ENCODE results near the gene STAC3. TPM values are rescaled to one million over a fixed set of nuclear protein-coding genes. Genes with fewer than 3 reads are reported as not detected.

STAC3 gene
- total and polyA plus RNA-seq, 4 donors: 0.19 to 1.3 (median 0.96) TPM

- DNase-seq (ENCODE audit: low spot score): no peak
- no peaks in the 10 kb centered on the region for H3K9me3 ChIP-seq (ENCODE audit: control insufficient read depth in 4 of 4, low read length in 3 of 4)
- TF ChIP-seq ZBTB33 (IDR thresholded peaks at IDR 0.05): no peak
- no peak for TF ChIP-seq HNF4A (conservative IDR thresholded peaks at IDR 0.05)
- no peak for TF ChIP-seq NR2F2 (IDR thresholded peaks at IDR 0.05)
- no peak for TF ChIP-seq YY1 (IDR thresholded peaks at IDR 0.05)
- no peak for TF ChIP-seq SP1 (IDR thresholded peaks at IDR 0.05)
- TF ChIP-seq TAF1 (conservative IDR thresholded peaks at IDR 0.05): no peak
- TF ChIP-seq JUND (IDR thresholded peaks at IDR 0.05): no peak
- no peak for TF ChIP-seq RAD21 (IDR thresholded peaks at IDR 0.05)
- TF ChIP-seq CTCF (IDR thresholded peaks at IDR 0.05; ENCODE audit: low read depth, low read length, missing input control): no peak
- no peak for TF ChIP-seq REST (IDR thresholded peaks at IDR 0.05)
- TF ChIP-seq GABPA (IDR thresholded peaks at IDR 0.05 in 1 of 2, conservative IDR thresholded peaks at IDR 0.05 in 1 of 2): no peak
- no peak for TF ChIP-seq FOXA1 (IDR thresholded peaks at IDR 0.05)
- TF ChIP-seq ATF3 (IDR thresholded peaks at IDR 0.05): no peak
- no peak for TF ChIP-seq RXRA (IDR thresholded peaks at IDR 0.05)
- TF ChIP-seq EGR1 (IDR thresholded peaks at IDR 0.05; ENCODE audit: low read depth in 2 of 2): no peak
- no peak for TF ChIP-seq MAX (IDR thresholded peaks at IDR 0.05)
- TF ChIP-seq HNF4G (IDR thresholded peaks at IDR 0.05): no peak
- no peak overlapping the region for H3K27ac ChIP-seq (ENCODE audit: low read depth in 1 of 2, low read length in 2 of 2)
- WGBS: 96% methylated on average over 28 of the region's 28 CpGs
- no peak overlapping the region for H3K4me3 ChIP-seq (ENCODE audit: low read depth in 1 of 3, low read length in 3 of 3)
- H3K4me1 ChIP-seq (ENCODE audit: control insufficient read depth in 4 of 4, insufficient read depth in 4 of 4, low read length in 3 of 4): no peaks in the 10 kb centered on the region
- H3K36me3 ChIP-seq (ENCODE audit: control insufficient read depth in 4 of 4, insufficient read depth in 3 of 4, low read depth in 1 of 4, low read length in 3 of 4): peaks cover 52 to 94% (median 72%) of the 10 kb centered on the region in 4 donors
- no peak overlapping the region for H3K9ac ChIP-seq (ENCODE audit: low read depth in 1 of 2, low read length in 2 of 2)
- no peaks in the 10 kb centered on the region for H3K27me3 ChIP-seq (ENCODE audit: control insufficient read depth in 4 of 4, insufficient read depth in 4 of 4, low read length in 3 of 4)
These were observed 47.8 kb downstream of the STAC3 start for GRCh38 chr12:57203201-57203600.

GRCh38 chr12:57202321-57202720 lies 48.7 kb downstream of the STAC3 start:
- no peak overlapping the region for H3K4me3 ChIP-seq (ENCODE audit: low read depth in 1 of 3, low read length in 3 of 3)
- H3K4me1 ChIP-seq (ENCODE audit: control insufficient read depth in 4 of 4, insufficient read depth in 4 of 4, low read length in 3 of 4): no peaks in the 10 kb centered on the region
- H3K9me3 ChIP-seq (ENCODE audit: control insufficient read depth in 4 of 4, low read length in 3 of 4): no peaks in the 10 kb centered on the region
- WGBS: 94% methylated on average over 19 of the region's 19 CpGs
- peaks cover 56 to 94% (median 74%) of the 10 kb centered on the region in 4 donors for H3K36me3 ChIP-seq (ENCODE audit: control insufficient read depth in 4 of 4, insufficient read depth in 3 of 4, low read depth in 1 of 4, low read length in 3 of 4)
- no peak overlapping the region for H3K9ac ChIP-seq (ENCODE audit: low read depth in 1 of 2, low read length in 2 of 2)
- TF ChIP-seq MAX (IDR thresholded peaks at IDR 0.05) (no peak), SP1 (IDR thresholded peaks at IDR 0.05) (no peak)
- DNase-seq (ENCODE audit: low spot score): no peak
- H3K27me3 ChIP-seq (ENCODE audit: control insufficient read depth in 4 of 4, insufficient read depth in 4 of 4, low read length in 3 of 4): no peaks in the 10 kb centered on the region
- no peak overlapping the region for H3K27ac ChIP-seq (ENCODE audit: low read depth in 1 of 2, low read length in 2 of 2)
